Thyroid gland (tissue), 4 donors: ENCODE data around the gene FGR.

Experiments
- CTCF ChIP-seq, 6 experiments: fragments of 200-600 bp in 3 of 6; fragments of 450-650 bp in 3 of 6; sonication (generic) in 3 of 6; IDR thresholded peaks; one replicate each; pipeline ENCODE4 v1.5.1; 2016 to 2019; ENCODE audit warnings: antibody characterized with exemption in 6 of 6, mild to moderate bottlenecking in 2 of 6, inconsistent platforms in 1 of 6, moderate library complexity in 1 of 6
- POLR2A ChIP-seq, 2 donors: fragments of 450-650 bp; IDR thresholded peaks; one replicate each; pipeline ENCODE4 v1.6.1; 2017; ENCODE audit warnings: antibody characterized with exemption in 2 of 2, mild to moderate bottlenecking in 2 of 2, moderate library complexity in 1 of 2

- TF ChIP-seq POLR2A (IDR thresholded peaks at IDR 0.05), result no peak
- no peak for TF ChIP-seq CTCF (IDR thresholded peaks at IDR 0.05)
Observed at GRCh38 chr1:27607239-27607804, 27.7 kb downstream of the FGR start.
